HG03442 (cell line): ENCODE results near the gene TSPAN15.

ENCODE experiments used
- ATAC-seq: cut with Tn5 transposase; IDR thresholded peaks from one replicate; pipeline ENCODE4 v1.9.1; 2021; ENCODE audit warnings: mild to moderate bottlenecking, moderate library complexity; ENCODE audit not compliant: unreplicated experiment

Gene TSPAN15

DNA sequence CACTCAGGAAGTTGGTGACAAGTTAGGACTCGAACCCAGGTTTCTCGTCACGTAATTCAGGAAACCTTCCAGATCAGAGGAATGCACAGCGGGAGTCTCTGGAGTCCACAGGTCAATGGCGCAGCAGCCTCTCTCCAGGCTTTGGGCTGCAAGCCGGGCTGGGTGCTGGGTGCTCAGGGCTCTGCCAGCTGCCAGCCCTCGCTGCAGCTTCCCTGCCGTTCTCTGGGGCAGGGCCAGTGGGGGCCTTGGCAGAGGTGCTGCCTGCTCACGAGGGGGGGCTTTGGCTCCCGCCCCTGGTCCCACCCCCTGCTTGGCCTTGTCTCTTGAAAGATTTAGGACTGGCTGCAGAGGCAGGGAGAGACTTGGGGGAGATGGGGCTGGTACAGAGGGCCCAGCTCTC is 34.6 kb upstream of the TSPAN15 start, which contains the start of gene TACR2:
Gene TACR2 (minus strand): TSS at position 224 of the 400 bp plus-strand sequence. CDS start 595 bp downstream, outside the sequence.
- no peak for ATAC-seq

DNA sequence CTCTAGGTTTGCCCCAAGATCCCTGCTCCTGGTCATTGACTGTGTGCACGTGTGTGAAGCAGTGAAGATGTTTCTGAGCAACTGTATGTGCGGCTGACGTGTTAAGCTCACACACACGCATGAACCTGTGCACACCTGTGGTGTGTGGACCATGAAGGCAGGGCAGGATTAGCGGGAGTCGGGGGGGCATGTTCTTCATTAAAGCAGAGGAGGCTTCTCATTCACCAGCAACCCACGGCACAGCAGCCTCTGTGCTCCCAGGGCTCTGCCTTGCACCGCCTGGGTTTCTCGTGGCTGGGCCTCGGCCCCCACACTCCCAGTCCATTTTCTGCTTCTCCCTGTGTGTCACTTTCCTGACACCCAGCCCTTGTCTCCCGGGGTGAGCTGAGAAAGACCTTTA is 33.7 kb upstream of the TSPAN15 start:
- no peak for ATAC-seq

DNA sequence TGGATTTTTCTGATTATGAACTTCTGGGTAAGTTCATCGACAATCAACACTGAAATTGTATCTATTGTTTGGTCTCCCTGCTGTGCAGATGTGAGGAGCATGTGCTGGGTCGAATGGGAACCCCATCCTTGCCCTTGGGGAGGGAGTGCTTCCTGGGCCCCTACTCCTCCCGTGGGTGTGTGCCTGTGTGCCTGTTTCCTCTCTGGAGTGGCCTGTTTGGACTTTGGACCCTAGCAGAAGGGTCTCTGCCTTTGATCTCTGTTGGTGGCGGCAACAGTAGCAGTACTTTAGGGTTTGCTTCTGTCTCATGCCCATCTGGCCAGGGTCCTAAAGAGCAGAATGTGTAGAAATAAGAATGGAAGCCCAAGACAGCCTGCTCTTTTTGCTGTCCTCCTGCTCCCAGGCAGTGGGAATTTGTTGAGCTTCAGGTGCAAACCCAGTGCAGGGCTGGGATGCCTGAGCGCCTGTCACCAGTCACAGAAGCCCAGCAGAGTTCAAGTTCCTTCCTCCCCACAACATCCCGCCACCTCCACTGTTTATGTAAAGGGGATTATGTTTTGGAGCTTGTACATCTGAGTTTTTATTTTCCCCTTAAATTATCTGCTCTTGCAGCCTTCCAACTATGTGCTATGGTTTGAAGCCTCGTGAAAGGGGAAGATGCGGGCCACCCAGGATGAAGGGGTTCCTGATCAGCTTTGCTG is 33.1 kb upstream of the TSPAN15 start:
- no peak for ATAC-seq

DNA sequence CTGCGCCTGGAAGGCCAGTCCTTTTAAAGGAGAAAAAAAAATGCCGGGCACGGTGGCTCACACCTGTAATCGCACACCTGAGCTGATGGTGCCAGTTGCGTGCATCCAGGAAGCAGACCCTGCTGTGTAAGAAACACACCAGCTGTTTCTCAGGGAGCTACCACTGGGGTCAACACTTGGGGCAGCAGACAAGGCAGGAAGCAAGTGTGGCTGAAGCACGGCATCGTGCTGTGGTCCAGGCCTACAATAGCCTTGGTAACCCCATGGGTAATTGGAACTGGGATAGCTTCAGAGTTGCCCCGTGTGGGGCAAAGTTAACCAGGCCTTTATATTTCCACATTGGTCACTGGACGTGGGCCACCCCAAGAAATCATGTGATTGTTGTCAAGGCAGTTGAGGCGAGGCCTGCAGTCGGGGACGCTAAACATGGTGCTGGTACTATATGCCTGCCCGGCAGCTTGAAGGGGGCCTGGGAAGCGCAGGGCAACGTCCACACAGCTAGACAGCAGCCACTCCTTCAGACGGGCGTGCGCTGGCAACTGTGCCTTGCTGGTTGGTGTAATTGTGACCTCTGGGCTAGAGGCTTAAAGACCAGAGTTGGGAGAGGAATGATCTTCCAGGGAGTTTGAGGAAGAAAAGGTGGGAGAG is 32.0 kb upstream of the TSPAN15 start:
- ATAC-seq, result no peak

DNA sequence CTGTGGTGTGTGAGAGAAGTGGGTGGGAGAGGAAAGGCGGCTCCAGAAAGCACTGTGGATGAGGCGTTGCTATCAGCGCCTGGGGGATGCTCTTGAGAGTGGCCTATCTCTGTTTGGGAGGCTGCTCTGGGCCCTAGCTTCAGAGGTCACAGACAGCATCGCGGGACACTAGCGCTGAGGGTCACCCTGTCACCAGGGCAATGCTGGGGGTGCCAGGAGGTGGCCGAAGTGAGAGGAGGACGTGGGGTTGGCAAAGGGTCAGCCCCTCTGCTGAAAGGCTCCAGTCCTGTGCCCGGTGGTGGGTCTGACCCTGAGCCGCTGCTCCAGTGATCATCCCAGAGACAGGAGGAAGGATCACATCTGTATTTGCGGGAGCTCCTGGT is 31.5 kb upstream of the TSPAN15 start:
- ATAC-seq, result no peak

DNA sequence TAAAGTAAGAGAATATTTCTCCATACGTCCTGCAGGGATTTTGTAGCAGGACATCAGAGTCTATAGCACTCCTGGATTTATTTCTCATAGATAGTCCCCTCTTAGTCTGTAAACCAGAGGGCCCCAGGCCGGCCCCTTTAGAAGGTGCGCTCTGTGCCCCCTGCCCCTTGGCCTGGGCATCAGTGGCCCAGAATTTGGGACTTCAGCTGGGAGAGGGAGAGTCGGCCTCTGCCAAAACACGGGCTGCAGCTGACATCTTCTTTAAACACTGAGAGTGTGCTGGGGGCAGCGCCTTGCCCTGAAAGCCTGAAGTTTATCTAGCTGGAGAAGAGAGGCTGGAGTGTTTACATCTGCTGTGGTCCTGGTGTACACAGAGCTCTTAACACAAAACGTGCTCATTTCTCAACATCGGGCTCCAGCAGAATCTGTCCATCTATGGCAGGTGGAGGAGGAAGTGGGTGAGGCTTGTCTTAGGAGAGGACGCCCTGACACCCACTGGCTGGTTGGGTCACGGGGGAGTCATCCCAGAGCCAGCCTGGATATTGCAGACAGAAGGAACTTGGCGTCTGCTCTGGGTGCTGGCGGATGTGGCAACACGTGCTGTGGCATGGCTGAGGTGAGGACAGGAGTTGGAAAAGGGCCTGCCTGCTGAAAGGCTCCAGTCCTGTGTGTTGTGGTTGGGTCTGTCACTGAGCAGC is 29.5 kb upstream of the TSPAN15 start:
- ATAC-seq, result no peak

DNA sequence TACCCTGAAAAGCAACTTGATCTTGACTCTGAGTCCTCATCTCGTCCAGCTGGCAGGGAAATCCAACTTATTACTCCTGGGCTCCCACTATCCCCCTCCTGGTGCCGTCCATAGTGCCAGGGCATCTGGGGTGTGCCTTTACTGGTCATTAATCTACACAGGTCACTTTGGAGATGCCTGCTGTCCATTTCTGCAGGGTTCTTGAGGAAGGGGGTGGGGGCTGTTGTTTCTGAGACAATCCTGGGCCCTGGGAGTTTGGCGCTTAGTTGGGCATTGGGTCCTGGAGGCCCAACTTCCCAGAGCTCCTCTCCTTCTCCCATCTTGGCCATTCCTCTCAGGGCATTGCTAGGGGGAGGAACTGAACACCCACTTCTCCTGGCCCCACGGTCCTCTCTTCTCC is 28.6 kb upstream of the TSPAN15 start:
- ATAC-seq, result no peak

DNA sequence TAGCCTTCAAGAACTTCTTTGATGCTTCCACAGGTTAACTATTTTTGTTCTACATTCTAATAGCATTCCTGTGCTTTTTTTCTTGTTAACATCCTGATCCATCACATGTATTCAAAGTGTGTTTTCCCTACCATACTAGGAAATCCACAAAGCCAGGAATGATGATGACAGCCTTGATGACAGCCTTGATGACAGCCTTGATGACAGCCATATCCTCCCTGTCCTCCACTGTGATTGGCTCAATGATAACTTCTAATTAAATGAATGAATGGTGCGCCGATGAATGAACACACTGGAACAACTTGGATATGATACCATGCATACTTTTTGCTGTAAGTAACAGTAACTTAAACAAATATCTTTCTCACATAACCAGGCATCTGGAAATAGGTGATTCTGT is 26.2 kb upstream of the TSPAN15 start:
- ATAC-seq, result no peak

DNA sequence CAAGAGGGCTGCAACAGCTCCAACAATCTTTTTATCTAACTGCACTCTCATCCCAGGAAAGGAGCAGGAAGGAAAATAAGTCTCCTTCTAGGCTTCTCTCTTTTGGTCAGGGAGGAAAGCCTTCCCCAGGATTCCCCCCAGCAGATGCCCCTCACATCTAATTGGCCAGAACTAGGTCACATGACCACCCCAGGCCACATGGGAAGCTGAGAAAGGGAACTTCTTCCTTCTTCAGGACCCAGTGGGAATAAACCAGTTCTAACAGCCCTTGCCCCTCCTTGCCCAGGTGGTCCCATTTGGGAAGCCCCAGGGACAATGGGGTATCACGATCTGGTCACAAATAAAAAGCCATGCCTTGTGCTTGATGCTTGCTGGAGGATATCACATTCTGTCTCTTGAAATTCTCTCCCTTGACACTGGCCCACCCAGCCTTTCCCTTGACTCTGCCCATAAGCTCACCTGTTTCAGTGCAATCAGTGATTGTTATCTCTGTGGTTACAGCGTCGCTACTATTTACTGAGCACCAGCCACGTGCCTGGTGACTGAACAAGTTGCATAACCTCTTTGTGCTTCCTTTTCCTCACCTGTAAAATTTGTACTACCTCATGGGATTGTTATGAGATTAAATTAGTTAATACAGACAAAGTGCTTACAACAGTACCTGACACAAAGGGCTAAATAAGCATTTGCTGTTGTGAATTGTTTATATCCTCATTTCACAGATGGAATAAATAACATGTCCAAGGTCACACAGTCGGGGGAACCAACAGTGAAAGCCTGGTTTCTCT is 25.6 kb upstream of the TSPAN15 start:
- ATAC-seq, result no peak

DNA sequence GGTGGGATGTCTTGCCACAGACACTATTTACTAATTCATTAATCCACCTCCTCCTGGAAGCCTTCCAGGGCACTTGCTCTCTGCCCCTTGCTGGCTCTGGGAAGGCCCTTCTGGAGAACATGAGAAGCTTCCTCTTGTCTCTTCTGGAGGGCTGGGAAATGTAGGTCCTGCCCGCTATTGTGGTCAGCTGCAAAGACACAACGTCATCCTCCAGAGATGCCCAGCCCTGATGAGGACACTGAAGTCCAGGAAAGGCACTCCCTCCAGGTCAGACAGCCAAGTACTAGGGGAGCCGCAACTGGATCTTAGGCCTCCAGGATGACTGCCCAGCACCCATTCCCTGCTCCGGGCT is 24.9 kb upstream of the TSPAN15 start:
- ATAC-seq, result no peak

DNA sequence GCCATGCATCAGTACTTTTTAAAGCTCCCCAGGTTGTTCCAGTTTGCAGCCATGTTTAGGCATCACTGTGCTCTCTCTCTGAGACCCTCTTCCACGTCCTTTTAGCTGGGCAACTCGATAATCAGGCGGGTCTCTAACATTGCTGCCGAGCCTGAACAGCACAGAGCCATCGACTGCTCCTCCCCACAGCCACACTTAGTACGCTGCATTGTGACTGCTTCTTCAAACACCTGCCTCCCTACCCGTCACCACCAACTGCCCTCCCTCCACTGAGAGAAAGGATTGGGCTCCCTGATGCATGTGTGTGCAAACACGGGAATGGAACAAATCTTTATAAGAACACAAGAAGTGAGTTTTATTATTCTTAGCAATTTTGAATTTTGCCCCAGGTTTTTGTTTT is 23.1 kb upstream of the TSPAN15 start:
- no peak for ATAC-seq

DNA sequence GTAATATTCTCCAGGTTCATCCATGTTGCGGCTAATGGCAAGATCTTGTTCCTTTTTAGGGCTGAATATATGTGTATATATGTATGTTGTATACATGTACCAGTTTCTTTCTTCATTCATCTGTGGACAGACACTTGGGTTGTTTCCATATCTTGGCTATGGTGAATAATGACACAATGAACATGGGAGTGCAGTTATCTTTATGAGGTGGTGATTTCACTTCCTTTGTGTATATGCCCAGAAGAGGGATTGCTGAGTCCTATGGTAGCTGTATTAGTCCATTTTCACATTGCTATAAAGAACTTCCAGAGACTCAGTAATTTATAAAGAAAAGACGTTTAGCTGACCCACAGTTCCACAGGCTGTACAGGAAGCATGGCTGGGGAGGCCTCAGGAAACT is 17.1 kb upstream of the TSPAN15 start:
- no peak for ATAC-seq

DNA sequence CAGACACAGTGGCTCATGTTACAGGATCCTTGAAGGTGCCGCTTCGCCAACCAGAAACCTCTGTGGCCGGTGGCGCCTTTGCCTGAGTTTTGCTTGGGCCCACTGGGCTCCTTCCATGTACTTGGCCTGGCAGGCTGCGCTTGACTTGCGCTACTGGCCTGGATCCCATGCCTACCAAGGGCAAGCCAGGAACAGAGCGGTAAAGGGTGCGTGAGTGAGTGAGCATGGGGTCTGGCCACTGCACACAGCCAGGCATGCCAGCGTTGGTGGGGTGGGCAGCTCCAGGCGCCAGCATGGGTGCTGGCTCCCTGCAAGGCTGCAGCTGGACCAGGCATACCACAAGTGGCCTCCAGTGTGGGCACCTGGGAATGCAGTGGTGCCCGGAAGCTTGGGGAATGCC is 16.3 kb upstream of the TSPAN15 start:
- no peak for ATAC-seq

DNA sequence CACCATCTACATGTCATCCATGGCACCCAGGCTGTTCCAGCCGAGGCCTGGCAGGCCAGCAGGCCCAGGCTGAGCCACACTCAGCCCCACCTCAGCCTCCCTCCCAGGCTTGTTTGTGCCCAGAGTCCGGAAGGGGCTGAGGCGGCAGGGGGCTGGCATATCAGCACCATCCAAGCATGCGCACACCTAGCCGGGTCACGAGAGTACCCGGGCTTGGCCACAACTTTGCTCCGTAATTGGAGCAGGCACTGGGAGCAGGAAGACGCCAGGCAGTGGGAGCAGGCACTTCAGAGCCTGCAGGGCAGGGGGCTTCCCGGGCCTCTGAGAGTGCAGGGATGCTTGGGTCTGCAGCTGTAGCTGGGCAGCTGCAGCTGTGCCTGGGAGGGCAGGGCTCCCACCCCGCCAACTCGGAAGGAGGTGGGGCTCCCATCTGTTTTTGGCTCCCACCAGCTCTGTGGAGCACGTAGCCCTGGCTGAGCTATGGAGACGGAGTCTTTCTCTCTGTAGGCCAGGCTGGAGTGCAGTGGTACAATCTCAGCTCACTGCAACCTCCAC is 15.2 kb upstream of the TSPAN15 start:
- no peak for ATAC-seq

DNA sequence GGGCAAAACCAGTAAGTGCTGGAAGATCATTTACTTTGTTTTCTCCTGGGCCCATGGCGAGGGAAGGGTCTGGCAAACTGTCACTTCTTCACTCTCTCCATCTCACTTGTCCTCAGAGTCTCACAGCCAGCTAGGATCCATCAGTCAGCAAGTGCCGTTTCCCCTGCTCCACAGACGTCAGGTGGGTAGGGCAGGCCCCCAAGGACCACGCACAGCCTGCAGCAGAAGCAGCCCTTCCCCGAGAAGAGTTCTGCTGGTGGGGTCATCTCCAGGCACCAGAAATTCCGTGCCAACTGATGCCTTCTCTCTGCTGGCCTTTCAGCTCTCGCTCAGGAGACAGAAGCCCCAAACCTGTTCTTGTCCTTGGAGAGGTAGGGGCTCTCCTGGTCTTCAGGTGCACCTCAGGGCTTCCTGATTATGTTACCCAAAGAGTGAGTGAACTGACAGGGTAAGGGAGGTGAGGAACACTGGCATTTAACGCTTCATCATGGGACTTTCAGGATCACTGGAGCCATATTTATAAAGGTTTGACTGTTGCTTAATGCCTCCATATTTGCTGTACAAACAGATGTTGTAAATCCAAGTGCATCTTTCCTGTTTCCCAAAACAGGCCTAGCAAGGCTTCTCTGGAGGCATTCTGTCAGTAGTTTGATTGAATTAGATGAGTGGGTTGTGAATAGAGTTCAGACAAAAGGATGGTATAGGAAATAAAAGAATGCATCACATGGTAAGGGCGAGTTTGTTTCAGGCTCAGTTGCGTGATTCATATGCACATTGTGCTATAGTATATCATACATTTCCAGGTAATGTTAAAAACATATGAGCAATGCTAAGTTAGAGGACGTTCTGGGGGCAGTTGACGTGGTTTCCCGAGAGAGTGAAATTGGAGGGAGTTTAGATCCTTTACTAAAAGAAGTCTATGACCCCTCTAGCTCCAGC is 13.7 kb upstream of the TSPAN15 start:
- no peak for ATAC-seq

DNA sequence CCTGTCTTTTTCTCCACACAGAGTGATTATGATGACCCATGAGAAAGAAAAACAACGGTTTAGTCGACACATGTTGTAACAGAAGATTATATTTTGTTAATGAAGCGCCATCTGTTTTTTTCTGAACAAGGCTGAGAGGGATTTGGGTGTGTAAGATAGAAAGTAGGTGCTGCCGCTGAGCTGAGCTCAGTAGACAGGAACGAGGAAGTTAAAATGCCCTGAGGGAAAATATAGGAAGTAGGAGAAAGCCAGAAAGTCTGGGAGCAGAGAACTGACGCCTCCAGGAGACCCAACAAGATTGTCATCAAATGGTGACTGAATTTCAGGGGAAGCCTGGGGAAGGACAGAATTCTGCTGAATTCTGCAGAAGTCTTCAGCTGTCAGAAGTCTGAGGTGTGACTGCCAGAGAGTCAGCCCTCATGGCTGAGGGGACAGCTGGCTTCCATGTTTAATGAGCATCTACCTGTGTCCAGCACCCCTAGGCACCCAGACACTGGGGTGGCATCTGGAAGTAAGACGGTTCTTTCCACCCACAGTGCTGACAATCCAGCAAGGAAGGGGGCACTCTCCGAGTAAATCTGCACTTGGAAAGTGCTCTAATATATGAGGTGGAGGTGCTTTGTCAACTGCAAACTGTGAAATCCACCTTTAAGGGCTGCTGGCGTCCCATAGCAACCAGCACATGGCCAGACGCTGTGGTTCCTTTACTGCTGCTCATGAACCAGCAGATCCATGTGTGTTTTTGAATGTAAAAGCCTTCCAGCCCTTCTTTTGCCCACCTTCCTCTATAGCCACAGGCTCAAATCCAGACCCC is 12.5 kb upstream of the TSPAN15 start:
- no peak for ATAC-seq

DNA sequence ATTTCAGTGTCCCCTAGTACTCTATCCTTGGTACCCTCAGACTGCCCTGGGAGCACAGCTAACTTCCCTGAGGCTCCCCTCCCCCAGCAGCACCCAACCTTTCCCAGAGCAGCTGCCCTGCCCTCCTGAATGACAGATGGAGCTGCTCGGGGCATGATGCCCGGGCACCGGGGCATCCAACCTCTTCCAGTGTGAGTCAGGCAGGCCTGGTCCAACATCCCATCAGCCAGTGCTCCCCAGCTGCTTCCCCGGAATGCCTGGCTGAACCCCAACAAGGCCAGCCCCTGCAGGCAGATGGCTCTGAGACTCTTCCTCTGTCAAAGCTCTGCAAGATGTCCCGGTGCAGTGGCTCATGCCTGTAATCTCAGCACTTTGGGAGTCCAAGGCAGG is 11.9 kb upstream of the TSPAN15 start:
- no peak for ATAC-seq

DNA sequence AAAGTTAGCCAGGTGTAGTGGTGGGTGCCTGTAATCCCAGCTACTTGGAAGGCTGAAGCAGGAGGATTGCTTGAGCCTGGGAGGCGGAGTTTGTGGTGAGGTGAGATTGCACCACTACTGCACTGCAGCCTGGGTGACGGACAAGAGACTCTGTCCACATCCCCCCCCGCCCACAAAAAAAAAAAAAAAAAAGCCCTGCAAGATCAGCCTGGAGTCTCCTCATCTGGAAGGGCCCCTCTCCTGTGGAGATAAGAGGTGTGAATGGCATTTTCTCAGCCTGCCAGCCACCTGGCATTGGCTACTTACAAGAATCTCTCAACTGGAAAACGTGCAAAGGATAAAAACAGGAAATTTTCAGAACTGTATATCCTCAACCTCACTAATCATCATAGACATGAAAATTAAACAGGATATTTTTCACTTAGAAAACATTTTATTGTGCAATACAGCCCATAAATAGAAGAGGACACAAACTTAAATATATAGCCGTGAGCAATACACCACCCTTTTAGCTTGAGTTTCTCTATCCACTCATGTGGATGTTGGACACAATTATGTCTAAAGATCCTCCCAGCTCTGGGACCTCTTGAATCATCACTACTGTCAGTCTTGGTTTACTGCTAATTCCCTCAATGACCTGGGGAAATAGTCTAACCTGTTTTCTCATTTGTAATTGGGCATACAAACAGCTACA is 11.3 kb upstream of the TSPAN15 start:
- no peak for ATAC-seq

DNA sequence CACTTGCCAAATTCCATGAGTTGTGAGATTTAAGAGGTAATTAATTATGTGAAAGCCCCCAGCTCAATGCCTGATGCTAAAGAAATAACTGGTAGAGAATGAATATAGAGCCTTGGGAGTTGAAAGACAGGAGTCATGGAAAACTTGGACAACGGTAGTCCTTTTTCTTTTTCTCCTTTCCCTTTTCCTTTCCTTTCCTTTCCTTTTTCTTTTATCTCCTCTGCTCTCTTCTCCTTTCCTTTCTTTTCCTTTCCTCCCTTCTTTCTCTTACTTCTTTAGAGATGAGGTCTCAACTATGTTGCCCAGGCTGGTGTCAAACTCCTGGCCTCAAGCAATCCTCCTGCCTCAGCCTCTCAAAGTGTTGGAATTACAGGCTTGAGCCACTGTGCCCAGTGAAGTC is 7.9 kb upstream of the TSPAN15 start:
- no peak for ATAC-seq
